GM23338 (cell line): ENCODE data around the gene CEP57. TPM values are rescaled to one million over a fixed set of nuclear protein-coding genes. Genes with fewer than 3 reads are reported as not detected.

Experiments used
- ATAC-seq: fragments of 200-7000 bp; cut with Tn5 transposase; 3 replicates; pipeline ENCODE4 v1.9.1; 2020
- DNase-seq: peaks from one replicate; pipeline ENCODE4 v3.0.0-alpha.2; 2015; ENCODE audit warnings: low spot score
- H2AFZ ChIP-seq: fragments of 200-600 bp; sonication (generic); 2 replicates; pipeline ENCODE4 v1.8.0; 2016; ENCODE audit warnings: antibody characterized with exemption, mild to moderate bottlenecking, moderate library complexity
- H3F3A ChIP-seq: fragments of 200-600 bp; sonication (generic); replicated peaks from 2 replicates; pipeline ENCODE4 v1.8.0; 2017; ENCODE audit warnings: antibody characterized with exemption, mixed run types, low read depth
- H3K27ac ChIP-seq: fragments of 200-600 bp; sonication (generic); 2 replicates; pipeline ENCODE4 v1.6.1; 2016; ENCODE audit warnings: low read depth
- H3K27me3 ChIP-seq: fragments of 200-600 bp; sonication (generic); 2 replicates; pipeline ENCODE4 v1.8.0; 2016; ENCODE audit warnings: mild to moderate bottlenecking, mixed run types, moderate library complexity; ENCODE audit not compliant: insufficient read depth
- H3K36me3 ChIP-seq: fragments of 200-600 bp; sonication (generic); 2 replicates; pipeline ENCODE4 v1.8.0; 2016; ENCODE audit warnings: mild to moderate bottlenecking; ENCODE audit not compliant: insufficient read depth
- H3K4me1 ChIP-seq: fragments of 200-600 bp; sonication (generic); 2 replicates; pipeline ENCODE4 v1.8.0; 2016; ENCODE audit warnings: mild to moderate bottlenecking, moderate library complexity; ENCODE audit not compliant: insufficient read depth
- H3K4me2 ChIP-seq: fragments of 200-600 bp; sonication (generic); 2 replicates; pipeline ENCODE4 v1.7.1; 2017; ENCODE audit warnings: mixed run types
- H3K4me3 ChIP-seq: fragments of 200-600 bp; sonication (generic); 2 replicates; pipeline ENCODE4 v1.6.1; 2016; ENCODE audit warnings: mixed run types
- H3K79me2 ChIP-seq: fragments of 200-600 bp; sonication (generic); replicated peaks from 2 replicates; pipeline ENCODE4 v1.8.0; 2017; ENCODE audit warnings: mild to moderate bottlenecking; ENCODE audit not compliant: insufficient read depth
- H3K9me2 ChIP-seq: fragments of 200-600 bp; sonication (generic); 2 replicates; pipeline ENCODE4 v1.8.0; 2017; ENCODE audit not compliant: insufficient read depth
- H4K20me1 ChIP-seq: fragments of 200-600 bp; sonication (generic); replicated peaks from 2 replicates; pipeline ENCODE4 v1.8.0; 2017; ENCODE audit warnings: mild to moderate bottlenecking; ENCODE audit not compliant: insufficient read depth
- H3K27ac Mint-ChIP-seq: 2 replicates; pipeline ENCODE4 v1.8.0; 2020; ENCODE audit warnings: inconsistent platforms, mild to moderate bottlenecking, moderate library complexity, mixed read lengths
- H3K27me3 Mint-ChIP-seq: 3 replicates; pipeline ENCODE4 v1.8.0; 2022; ENCODE audit warnings: low read depth, mild to moderate bottlenecking, moderate library complexity, mixed read lengths, inconsistent platforms; ENCODE audit not compliant: insufficient read depth, poor library complexity
- H3K36me3 Mint-ChIP-seq: 3 replicates; pipeline ENCODE4 v1.8.0; 2021; ENCODE audit warnings: low read depth, mild to moderate bottlenecking, inconsistent platforms, moderate library complexity, mixed read lengths
- H3K4me1 Mint-ChIP-seq: 3 replicates; pipeline ENCODE4 v1.8.0; 2020; ENCODE audit warnings: mild to moderate bottlenecking, inconsistent platforms, mixed read lengths
- H3K4me3 Mint-ChIP-seq: 3 replicates; pipeline ENCODE4 v1.8.0; 2021; ENCODE audit warnings: moderate library complexity, mild to moderate bottlenecking, inconsistent platforms, mixed read lengths
- H3K9me3 Mint-ChIP-seq: 3 replicates; pipeline ENCODE4 v1.8.0; 2020; ENCODE audit warnings: moderate library complexity, mild to moderate bottlenecking, inconsistent platforms, mixed read lengths
- CREB1 ChIP-seq: fragments of 250-450 bp; sonication (Bioruptor Pico); IDR thresholded peaks from 2 replicates; pipeline ENCODE4 v1.5.0; 2020; ENCODE audit warnings: low read depth, mild to moderate bottlenecking, moderate library complexity
- CTCF ChIP-seq, 2 experiments: fragments of 200-600 bp in 1 of 2; sonication (generic) in 1 of 2; conservative IDR thresholded peaks; 2 replicates each; pipeline versions ENCODE4 v1.5.1 to v1.6.1; 2016 to 2017; ENCODE audit warnings: antibody characterized with exemption in 2 of 2, low read depth in 2 of 2, mild to moderate bottlenecking in 2 of 2, moderate library complexity in 1 of 2
- EZH2phosphoT487 ChIP-seq: fragments of 200-600 bp; sonication (generic); IDR thresholded peaks from one replicate; pipeline ENCODE4 v1.8.1; 2018; ENCODE audit warnings: antibody characterized with exemption; ENCODE audit not compliant: unreplicated experiment
- POLR2AphosphoS5 ChIP-seq: IDR thresholded peaks from 2 replicates; pipeline ENCODE4 v1.6.1; 2016; ENCODE audit warnings: antibody characterized with exemption, low read depth
- STAT1 ChIP-seq: IDR thresholded peaks from one replicate; pipeline ENCODE4 v1.6.1; 2016; ENCODE audit warnings: antibody characterized with exemption; ENCODE audit not compliant: unreplicated experiment
- ZNF331 ChIP-seq: fragments of 250-450 bp; sonication (Bioruptor Pico); IDR thresholded peaks from 2 replicates; pipeline ENCODE4 v1.5.0; 2020; ENCODE audit warnings: low read depth, mild to moderate bottlenecking, moderate library complexity
- ZNF462 ChIP-seq: fragments of 250-450 bp; sonication (Bioruptor Pico); IDR thresholded peaks from 2 replicates; pipeline ENCODE4 v1.5.0; 2020; ENCODE audit warnings: mild to moderate bottlenecking, moderate library complexity
- polyA plus RNA-seq: library from polyadenylated mRNA; unstranded; fragments of >200 nt; fragmentation: Nextera tagmentation; extraction: Ambion mirVana; gene quantifications from 2 replicates; pipeline ENCODE4 v1.2.1, GENCODE V29; 2016
- total RNA-seq: library from RNA; depleted of rRNA; stranded (reverse); fragments of >200 nt; shearing (Covaris generic); gene quantifications from 2 replicates; pipeline ENCODE4 v1.2.3, GENCODE V29; 2014

The CEP57 gene
- total and polyA plus RNA-seq, 2 experiments from 2014 or later: 76.2 to 124 TPM

- no peak for TF ChIP-seq ZNF462 (CRISPR knock-in tag)
- TF ChIP-seq STAT1: no peak
- no peak for TF ChIP-seq CTCF (conservative IDR thresholded peaks at IDR 0.05; ENCODE audit: low read depth in 2 of 2)
- TF ChIP-seq ZNF331 (CRISPR knock-in tag): no peak
- TF ChIP-seq CREB1 (CRISPR knock-in tag): no peak
These were observed 23.6 kb upstream of the CEP57 start (continued) for GRCh38 chr11:95766701-95767100.

GRCh38 chr11:95767498-95767897 lies 22.8 kb upstream of the CEP57 start:
- no peaks in the 10 kb centered on the region for H3F3A ChIP-seq
- no peak overlapping the region for H2AFZ ChIP-seq
- H3K36me3 Mint-ChIP-seq: peaks cover 9% of the 10 kb centered on the region; the same call in 2 of the 3 replicates
- no peaks in the 10 kb centered on the region for H3K9me3 Mint-ChIP-seq
- no peaks in the 10 kb centered on the region for H3K79me2 ChIP-seq
- H3K4me3 ChIP-seq: no peak overlapping the region
- H3K4me1 ChIP-seq: no peaks in the 10 kb centered on the region
- no peaks in the 10 kb centered on the region for H3K9me2 ChIP-seq
- peaks cover 3% of the 10 kb centered on the region for H3K27me3 Mint-ChIP-seq
- H3K4me1 Mint-ChIP-seq: no peaks in the 10 kb centered on the region
- H3K27ac ChIP-seq: no peak overlapping the region
- no peak overlapping the region for H3K27ac Mint-ChIP-seq
- H3K4me3 Mint-ChIP-seq: no peak overlapping the region
- no peaks in the 10 kb centered on the region; the same call in 1 of the 2 replicates for H4K20me1 ChIP-seq
- H3K4me2 ChIP-seq: no peak overlapping the region
- H3K27me3 ChIP-seq: no peaks in the 10 kb centered on the region
- no peak for DNase-seq
- no peaks in the 10 kb centered on the region; the same call in 1 of the 2 replicates for H3K36me3 ChIP-seq
- ATAC-seq: no peak
- no peak for TF ChIP-seq CTCF (conservative IDR thresholded peaks at IDR 0.05; ENCODE audit: low read depth in 2 of 2)
- TF ChIP-seq CREB1 (CRISPR knock-in tag): no peak
- TF ChIP-seq EZH2phosphoT487: no peak
- TF ChIP-seq POLR2AphosphoS5: no peak
- TF ChIP-seq ZNF331 (CRISPR knock-in tag): no peak
